ENCODE data around the gene PIK3IP1. TPM values are rescaled to one million over a fixed set of nuclear protein-coding genes. Genes with fewer than 3 reads are reported as not detected.
"Not testable (repeated sequence)": the region's sequence is repeated elsewhere in the genome, so short reads cannot be mapped to it uniquely, and the experiment has no call there.

PIK3IP1 gene, protein sequence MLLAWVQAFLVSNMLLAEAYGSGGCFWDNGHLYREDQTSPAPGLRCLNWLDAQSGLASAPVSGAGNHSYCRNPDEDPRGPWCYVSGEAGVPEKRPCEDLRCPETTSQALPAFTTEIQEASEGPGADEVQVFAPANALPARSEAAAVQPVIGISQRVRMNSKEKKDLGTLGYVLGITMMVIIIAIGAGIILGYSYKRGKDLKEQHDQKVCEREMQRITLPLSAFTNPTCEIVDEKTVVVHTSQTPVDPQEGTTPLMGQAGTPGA
- polyA plus RNA-seq (2013, experiment 1 of 2; ENCODE audit: insufficient read length), result 1.5 TPM
- 1.7 TPM for polyA plus RNA-seq (2013, experiment 2 of 2; ENCODE audit: insufficient read length)

DNA sequence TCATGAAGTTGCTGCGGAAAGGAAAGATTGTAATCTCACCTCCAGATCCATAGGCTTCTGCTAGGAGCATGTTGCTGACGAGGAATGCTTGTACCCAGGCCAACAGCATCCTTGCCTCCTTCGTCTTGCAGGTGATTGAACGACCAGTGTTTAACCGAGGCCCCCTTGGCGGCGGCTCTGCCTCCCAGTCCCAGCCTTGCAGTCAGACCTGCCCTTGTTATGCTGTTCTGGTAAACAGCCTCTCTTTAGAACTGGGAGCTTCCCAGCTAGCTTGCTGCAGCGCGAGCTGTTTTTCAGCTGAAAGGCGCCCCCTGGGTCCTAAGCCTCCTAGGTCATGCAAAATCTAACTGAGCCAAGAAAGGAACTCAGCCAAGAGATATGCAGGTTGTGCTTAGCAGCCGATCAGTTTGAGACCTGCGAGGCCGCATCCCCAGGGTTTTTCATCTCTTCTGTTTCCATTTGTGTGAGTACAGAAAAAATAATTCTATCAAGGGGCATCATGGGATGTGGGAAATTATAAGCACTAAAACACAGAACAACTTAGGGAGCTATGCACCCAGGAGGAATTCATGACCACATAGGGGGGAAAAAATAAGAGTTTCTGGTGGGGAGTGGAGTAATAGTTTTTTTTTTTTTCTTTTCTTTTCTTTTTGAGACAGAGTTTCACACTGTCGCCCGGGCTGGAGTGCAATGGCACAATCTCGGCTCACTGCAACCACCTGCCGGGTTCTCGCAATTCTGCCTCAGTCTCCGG lies at the start of gene PIK3IP1:
TSS of gene PIK3IP1 (minus strand) at position 253 of the 754 bp plus-strand sequence. CDS start at position 109, 144 bp downstream.
- DNase-seq, result peak; percentile 74

DNA sequence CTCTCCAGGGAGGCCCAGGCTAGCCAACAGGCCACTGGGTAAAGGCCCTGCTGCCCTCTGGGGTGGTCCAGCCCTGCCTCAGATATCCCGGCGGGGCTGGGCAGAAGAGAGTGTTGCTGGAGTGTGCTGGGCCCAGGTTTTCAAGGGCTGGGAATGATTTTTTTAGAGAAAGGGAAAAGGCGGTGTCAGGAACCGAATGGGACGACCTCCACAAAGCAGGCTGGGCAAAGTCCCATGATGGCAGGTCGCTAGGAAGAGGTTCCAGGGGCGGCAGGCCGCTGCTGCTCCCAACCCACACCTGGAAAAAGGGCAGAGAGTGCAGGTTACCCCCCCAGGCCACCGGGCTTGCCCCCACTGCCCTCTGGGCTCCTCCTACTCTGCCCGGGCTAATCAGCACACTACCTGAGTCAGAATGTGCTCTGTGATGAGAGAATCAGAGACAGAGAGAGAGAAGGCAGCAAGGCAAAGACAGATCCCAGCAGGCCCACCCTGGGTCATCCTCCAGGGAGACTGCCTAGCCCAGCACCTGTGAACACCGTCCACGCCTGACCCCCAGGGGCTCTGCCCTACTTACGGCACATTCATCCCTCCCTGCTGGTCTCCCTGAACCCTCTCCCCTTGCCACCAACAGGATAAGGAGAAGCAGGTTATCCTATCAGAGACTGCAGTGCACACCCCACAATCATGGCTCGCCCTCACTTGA lies 49.2 kb upstream of the PIK3IP1 start:
- no peak for DNase-seq

DNA sequence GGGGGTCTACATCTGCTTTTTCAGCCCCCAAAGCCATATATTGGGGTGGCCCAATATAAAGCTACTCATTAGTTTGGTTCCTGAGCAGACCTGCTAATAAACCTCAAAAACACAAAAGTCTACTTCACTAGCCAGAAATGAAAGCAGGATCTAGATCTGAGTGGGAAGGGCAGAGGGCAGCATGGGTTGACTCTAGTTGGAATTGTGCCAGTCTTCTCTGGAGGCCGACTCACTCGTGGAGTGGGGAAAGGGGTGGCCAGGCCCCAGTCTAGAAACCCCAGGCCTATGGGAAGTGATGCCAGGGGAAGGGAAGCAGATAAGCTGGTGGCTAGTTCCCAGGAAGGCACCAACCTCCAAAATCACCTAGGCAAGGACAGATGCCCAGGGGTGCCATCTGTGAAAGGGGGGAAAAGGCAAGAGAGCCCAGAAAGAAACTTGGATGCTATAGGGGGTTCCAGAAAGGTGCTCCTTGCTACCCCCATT lies 48.5 kb upstream of the PIK3IP1 start:
- DNase-seq, result no peak

DNA sequence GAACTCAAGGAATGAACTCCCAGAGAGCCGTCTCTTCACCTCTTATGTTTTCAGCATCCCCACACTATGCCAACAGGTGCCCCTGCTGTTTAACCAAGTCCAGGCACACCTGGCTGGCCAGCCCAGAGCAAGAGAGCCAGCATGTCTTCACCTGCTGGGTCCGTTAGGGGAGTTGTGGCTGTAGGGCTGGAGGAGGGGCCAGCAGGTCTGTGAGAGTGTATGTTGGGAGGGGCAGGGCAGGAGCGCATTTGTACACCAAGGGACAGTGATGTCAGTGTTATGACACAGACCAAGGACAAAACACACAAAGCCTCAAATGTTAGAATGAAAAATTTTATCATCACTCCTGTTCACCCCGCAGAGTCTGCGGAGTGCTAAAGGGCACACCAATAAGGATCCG lies 48.1 kb upstream of the PIK3IP1 start:
- no peak for DNase-seq

DNA sequence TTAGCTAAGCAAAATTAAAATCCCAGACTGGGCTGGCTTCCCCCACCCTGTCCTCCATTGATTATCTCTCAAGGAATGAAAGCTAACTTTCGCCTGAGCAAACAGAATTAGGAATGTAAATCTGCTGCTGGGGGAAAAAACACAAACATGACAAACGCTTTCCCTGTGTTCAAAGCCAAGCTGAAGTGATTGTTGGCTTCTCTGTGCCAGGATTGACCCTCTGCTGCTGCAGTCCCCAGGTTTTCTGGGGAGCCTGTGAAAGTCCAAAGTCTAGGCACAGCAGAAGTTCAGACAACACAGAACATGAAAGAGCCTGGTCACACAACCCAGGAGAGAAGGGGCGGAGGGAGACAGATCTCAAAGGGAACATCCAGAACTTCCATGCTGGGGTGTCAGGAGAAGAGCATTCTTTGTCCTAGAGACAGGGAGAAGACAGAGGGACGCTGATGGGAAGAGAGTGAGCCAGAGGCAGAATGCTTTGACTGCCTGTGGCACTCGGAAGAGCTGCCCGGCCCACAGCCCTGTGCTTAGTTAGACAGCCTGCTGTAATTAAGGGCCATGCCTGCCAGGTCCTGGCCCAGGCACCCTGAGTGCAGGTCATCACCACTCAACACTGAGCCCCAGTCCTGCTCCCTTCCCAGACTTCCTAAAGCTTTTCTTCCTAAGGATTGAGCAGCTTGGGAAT lies 47.0 kb upstream of the PIK3IP1 start:
- no peak for DNase-seq

- DNase-seq, result no peak
Measured at GRCh38 chr22:31337178-31337577, 44.9 kb upstream of the PIK3IP1 start.

DNA sequence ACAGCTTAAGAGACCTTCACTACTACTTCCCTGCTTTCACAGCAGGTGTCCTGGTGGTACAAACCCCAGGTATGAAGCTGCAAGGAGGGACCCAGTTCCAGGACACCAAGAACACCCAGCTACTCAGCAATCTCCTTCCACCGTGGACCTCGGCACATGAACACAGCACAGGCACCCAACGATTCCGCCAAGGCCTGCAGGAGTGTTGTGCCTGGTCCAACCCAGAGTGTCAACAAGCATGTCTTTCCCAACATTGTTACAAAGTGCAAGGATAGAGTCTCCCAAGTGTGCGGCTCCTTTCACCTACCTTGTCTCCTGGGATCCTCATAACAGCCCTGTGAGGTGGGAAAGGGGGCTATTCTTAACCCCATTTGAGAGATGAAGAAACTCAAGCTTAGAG lies 42.0 kb upstream of the PIK3IP1 start:
- DNase-seq, result no peak

DNA sequence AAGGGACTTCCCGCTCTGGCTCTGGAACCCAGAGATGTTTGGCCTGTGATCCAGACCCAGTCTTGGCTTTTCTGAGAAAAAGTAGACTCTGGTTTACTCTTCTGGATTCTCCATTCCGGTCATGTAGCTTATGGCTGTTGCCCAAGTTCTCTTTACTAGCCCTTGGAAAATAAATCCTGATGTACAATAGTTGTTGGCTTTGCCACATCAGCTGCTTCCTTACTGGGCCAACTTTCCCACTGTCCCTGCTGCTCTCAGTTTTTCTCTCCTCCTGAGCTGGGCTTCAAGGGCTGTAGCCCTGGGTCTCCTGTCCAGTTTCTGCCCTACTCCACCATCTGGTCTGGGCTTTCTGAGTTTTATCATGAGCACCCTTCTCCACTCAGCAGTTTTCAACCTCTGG lies 41.4 kb upstream of the PIK3IP1 start:
- no peak for DNase-seq

- DNase-seq, result peak; percentile 17
Measured at GRCh38 chr22:31332886-31333285, 40.6 kb upstream of the PIK3IP1 start.

- no peak for DNase-seq
Measured at GRCh38 chr22:31332010-31332409, 39.7 kb upstream of the PIK3IP1 start.

DNA sequence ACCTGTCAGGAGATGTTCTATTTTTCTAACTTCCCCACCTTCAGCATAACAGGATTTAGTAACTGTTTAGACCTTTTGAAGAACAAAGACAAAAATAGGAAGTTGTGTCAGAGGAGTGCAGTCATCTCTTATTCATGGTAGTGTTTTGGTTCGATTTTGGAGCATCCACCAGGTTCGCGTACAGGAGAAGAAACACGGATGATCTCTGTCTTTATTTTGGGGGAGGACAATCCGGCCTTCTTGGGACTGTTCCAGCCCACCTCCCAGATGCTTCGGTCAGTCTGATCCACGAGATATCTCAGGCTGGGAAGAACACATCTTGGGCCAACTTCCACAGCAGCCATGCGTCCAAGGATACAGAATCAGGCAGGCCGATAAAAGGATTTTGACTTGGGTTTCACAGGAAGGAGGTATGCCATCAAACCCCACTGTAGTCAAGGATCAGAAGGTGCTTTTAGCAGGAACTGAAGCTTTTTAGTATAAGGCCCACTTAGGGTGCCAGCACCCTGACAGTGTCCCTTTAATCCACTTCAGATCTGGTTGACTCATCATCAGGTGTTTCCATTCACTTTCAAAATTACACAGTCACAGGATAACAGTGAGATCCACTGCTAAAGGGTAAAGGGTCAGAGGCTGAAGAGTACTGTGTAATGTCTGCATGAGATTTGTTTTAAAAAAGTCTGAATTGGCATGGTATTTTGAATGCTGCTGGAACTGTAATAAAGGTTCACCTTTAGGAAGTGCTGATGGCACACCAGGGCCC lies 37.3 kb upstream of the PIK3IP1 start:
- no peak for DNase-seq

- DNase-seq, result no peak
Measured at GRCh38 chr22:31329029-31329428, 36.7 kb upstream of the PIK3IP1 start.

- DNase-seq, result no peak
Measured at GRCh38 chr22:31328544-31328960, 36.3 kb upstream of the PIK3IP1 start.

DNA sequence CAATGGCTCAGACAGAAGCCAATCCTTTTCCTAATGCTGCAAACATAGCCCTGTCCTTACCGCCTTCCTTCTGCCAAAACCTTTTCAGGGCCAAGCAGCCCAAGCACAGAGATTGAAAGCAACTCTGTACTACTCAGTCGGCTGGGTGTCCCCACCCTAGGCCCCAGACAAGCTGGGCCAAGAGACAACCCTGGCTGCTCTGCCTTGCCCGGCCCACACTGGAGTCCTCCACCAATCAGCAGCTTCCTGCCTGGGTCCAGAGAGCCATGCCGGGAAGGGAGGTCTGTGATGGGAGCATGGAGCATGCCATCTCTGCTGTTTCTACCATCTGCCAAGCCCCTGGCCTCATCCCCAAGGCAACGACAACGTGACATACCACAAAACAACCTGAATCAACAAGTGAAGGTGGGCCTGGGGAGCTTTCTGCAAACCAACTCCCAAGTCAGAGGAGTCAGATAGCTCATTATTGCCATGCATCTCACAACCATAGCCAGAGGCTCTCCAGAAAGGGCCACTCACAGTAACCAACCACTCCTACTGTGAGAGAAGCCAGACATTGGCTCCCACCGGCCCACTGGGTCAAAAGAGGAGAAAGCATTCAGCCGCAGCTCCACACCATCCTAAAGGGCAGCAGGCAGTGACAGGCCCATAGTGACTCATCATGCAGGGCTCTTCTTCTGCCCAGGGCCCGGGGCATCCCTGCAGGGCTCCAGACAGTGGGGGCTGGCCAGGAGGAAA lies 35.7 kb upstream of the PIK3IP1 start:
- no peak for DNase-seq

DNA sequence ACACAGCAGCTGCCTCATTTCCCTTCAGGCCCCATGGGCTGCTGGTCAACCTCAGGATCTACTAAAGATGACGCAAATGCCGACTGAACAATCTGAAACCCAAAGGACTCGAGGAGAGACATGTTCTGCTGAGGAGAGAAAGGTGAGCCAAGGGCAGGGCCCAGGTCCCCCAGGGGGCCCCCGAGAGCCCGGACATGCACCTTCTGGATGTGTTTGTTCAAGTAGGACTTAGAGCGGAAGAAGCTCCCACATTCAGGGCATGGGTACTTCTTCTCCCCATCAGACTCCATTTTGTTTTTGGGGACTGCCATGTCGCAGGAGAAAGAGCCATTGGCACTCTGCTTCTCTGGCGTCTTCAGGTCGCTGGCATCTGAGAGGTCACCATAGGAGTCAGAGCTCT lies 34.6 kb upstream of the PIK3IP1 start:
- DNase-seq, result no peak

GRCh38 chr22:31323578-31324550 lies 31.6 kb upstream of the PIK3IP1 start:
- no peak for DNase-seq

DNA sequence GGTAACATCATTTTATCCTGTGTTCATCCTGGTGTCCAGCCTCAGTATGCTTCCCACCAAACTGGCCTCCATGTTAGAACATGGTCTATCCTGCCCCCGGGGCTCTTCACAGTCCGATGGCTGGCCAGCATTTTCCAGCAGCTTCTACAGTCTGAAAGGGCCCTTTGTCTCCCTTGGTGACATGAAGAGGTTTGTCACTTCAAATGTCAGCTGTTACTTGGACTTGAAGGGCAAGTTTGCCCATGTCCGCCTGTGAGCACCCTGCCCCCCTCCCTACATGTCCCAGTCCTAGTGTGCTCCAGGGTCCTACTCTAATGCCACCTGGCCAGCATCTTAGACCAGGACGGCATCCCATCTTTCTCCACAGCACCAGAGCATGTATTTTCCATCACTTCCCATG lies 29.1 kb upstream of the PIK3IP1 start:
- no peak for DNase-seq

GRCh38 chr22:31314220-31314619 lies 21.9 kb upstream of the PIK3IP1 start:
- DNase-seq, result not testable (repeated sequence)

DNA sequence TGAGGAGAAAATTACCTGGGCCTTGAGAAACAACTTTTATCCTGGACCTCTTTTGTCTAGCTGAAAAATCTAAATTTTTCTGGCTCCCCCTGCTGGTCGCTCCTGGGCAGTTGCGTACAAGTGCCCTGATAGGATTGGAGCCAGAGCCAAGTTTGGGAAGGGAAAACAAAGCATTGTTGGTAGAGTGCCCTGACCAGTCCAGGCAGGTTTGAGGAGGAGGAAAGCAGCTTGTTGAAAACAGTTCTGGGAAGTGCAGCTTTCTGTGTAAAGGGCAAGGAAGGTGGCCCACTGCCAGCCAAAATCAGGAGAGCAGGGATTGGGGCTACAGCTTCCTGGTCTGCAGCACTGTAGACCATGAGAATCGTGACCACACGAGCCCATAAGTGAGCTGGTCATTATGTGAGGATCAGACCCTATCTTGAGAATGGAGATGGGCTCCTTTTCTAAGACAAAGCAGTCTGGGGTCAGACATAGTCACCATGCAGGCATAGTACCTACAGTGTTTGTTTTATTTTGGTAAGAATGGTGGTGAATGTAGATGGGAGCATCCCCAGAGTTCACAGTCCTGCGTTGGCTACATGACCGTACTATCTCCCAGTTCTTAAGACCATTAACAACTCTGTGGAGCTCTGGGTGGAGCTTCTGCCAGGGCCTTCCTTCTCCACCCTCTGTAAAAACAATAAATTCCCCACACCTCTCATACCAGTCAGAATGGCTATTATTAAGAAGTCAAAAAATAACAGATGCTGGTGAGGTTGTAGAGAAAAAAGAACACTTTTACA lies 21.3 kb upstream of the PIK3IP1 start:
- peak; percentile 44 for DNase-seq
